K562 (cell line): ENCODE data around the gene TIMM17A.

ENCODE experiments used
- CTCF ChIP-seq, 3 experiments: IDR thresholded peaks in 2 of 3; conservative IDR thresholded peaks in 1 of 3; 2 replicates each; pipeline ENCODE4 v1.5.1; 2011 to 2012; ENCODE audit warnings: low read length in 3 of 3, mild to moderate bottlenecking in 3 of 3, control low read depth in 2 of 3, improper control_type of control experiment in 1 of 3, inconsistent platforms in 1 of 3, low read depth in 1 of 3, mixed read lengths in 1 of 3, moderate library complexity in 1 of 3; ENCODE audit not compliant: insufficient read depth in 2 of 3
- HDAC6 ChIP-seq: IDR thresholded peaks from 2 replicates; pipeline ENCODE4 v1.6.1; 2012; ENCODE audit warnings: low read depth, mild to moderate bottlenecking, control low read depth, inconsistent platforms, low read length, moderate library complexity
- JUNB ChIP-seq: fragments of 450-650 bp; formaldehyde crosslinking; conservative IDR thresholded peaks from 2 replicates; pipeline ENCODE4 v1.4.0; 2020; ENCODE audit warnings: mild to moderate bottlenecking
- NR3C1 ChIP-seq: sonication (generic); formaldehyde crosslinking; IDR thresholded peaks from 2 replicates; pipeline ENCODE4 v1.8.1; 2022; ENCODE audit warnings: missing genetic modification reagents
- UBTF ChIP-seq, 2 experiments: IDR thresholded peaks; 2 replicates each; pipeline ENCODE4 v1.6.1; 2012; ENCODE audit warnings: improper control_type of control experiment in 2 of 2, low read depth in 2 of 2, low read length in 2 of 2, borderline replicate concordance in 1 of 2

- TF ChIP-seq UBTF (IDR thresholded peaks at IDR 0.05; ENCODE audit: borderline replicate concordance in 1 of 2, low read depth in 2 of 2, low read length in 2 of 2) (peak; percentile 37 to 76; a peak in 1 of 4 replicates), JUNB (CRISPR knock-in tag) (no peak), HDAC6 (no peak), CTCF (IDR thresholded peaks at IDR 0.05 in 2 of 3, conservative IDR thresholded peaks at IDR 0.05 in 1 of 3; ENCODE audit: insufficient read depth in 2 of 3, low read depth in 1 of 3, low read length in 3 of 3) (no peak), NR3C1 (CRISPR knock-in tag) (no peak)
These were observed 52.6 kb downstream of the TIMM17A start for GRCh38 chr1:202007805-202008489.
